SK-N-MC (cell line): Measurements from ENCODE around the gene SAA2.

Source experiments
- EZH2 ChIP-seq: fragments of 200-600 bp; sonication (generic); IDR thresholded peaks from one replicate; pipeline ENCODE4 v1.6.1; 2017; ENCODE audit warnings: antibody characterized with exemption
- POLR2AphosphoS5 ChIP-seq: IDR thresholded peaks from 2 replicates; pipeline ENCODE4 v1.6.1; 2012; ENCODE audit warnings: mild to moderate bottlenecking, low read depth, low read length, borderline replicate concordance

GRCh38 chr11:18209058-18209457 is 39.4 kb downstream of the SAA2 start:
- no peak for TF ChIP-seq EZH2
- TF ChIP-seq POLR2AphosphoS5, result no peak
